Gastroesophageal sphincter (tissue), 4 donors: ENCODE results near the gene PKP3. TPM values are rescaled to one million over a fixed set of nuclear protein-coding genes. Genes with fewer than 3 reads are reported as not detected.

ENCODE experiments used
- ATAC-seq: fragments of 150-250 bp; one replicate; pipeline ENCODE4 v1.9.1; 2016; ENCODE audit warnings: mild to moderate bottlenecking, moderate library complexity
- H3K27ac ChIP-seq, 4 donors: fragments of 200-600 bp; sonication (generic) in 3 of 4; 1 replicate in 3 of 4; 2 replicates in 1 of 4; pipeline ENCODE4 v1.5.1; 2016 to 2019
- H3K27me3 ChIP-seq: fragments of 200-600 bp; sonication (generic); one replicate; pipeline ENCODE4 v1.5.1; 2019
- H3K36me3 ChIP-seq, 2 donors: fragments of 200-600 bp; sonication (generic); one replicate each; pipeline ENCODE4 v1.5.1; 2019; ENCODE audit warnings: control low read depth in 1 of 2
- H3K4me1 ChIP-seq, 3 donors: fragments of 200-600 bp; sonication (generic); 1 replicate in 2 of 3; 2 replicates in 1 of 3; pipeline ENCODE4 v1.5.1; 2016 to 2019; ENCODE audit warnings: control low read depth in 2 of 3
- H3K4me3 ChIP-seq, 2 donors: fragments of 200-600 bp; sonication (generic); one replicate each; pipeline ENCODE4 v1.5.1; 2019; ENCODE audit warnings: mild to moderate bottlenecking in 1 of 2, moderate library complexity in 1 of 2
- H3K9me3 ChIP-seq, 3 donors: fragments of 200-600 bp; sonication (generic); one replicate each; pipeline ENCODE4 v1.5.1; 2017 to 2019; ENCODE audit warnings: control low read depth in 2 of 3
- CTCF ChIP-seq, 4 experiments: fragments of 200-600 bp in 2 of 4; fragments of 450-650 bp in 2 of 4; sonication (generic) in 1 of 4; IDR thresholded peaks; one replicate each; pipeline ENCODE4 v1.5.1; 2017 to 2019; ENCODE audit warnings: antibody characterized with exemption in 4 of 4, mild to moderate bottlenecking in 2 of 4, moderate library complexity in 2 of 4
- EP300 ChIP-seq: sonication (generic); formaldehyde crosslinking; IDR thresholded peaks from one replicate; pipeline ENCODE4 v1.6.1; 2017; ENCODE audit warnings: antibody characterized with exemption, mild to moderate bottlenecking
- POLR2A ChIP-seq, 2 donors: fragments of 450-650 bp; IDR thresholded peaks; one replicate each; pipeline ENCODE4 v1.6.1; 2017; ENCODE audit warnings: antibody characterized with exemption in 2 of 2, mild to moderate bottlenecking in 2 of 2, moderate library complexity in 1 of 2
- POLR2AphosphoS5 ChIP-seq: sonication (generic); formaldehyde crosslinking; IDR thresholded peaks from one replicate; pipeline ENCODE4 v1.6.1; 2017; ENCODE audit warnings: antibody characterized with exemption
- WGBS, 2 donors: methylation state at CpG; one replicate each; pipeline ENCODE4 v1.1.5; 2018; ENCODE audit warnings: low coverage in 1 of 2; 5-methylcytosine and 5-hydroxymethylcytosine counted together
- total RNA-seq, 4 donors: library from RNA; depleted of rRNA; stranded (reverse); fragments of >200 nt; gene quantifications; one replicate each; pipeline ENCODE4 v1.1.0, GENCODE V29; 2016

Gene PKP3
- total RNA-seq, 4 donors from 2014 or later, result 0.67 to 14.3 (median 2.3) TPM

- no peak for TF ChIP-seq CTCF (IDR thresholded peaks at IDR 0.05)
- no peak for TF ChIP-seq POLR2AphosphoS5
- no peak for TF ChIP-seq EP300
- TF ChIP-seq POLR2A (IDR thresholded peaks at IDR 0.05), result no peak
- ATAC-seq, result no peak
- Histone ChIP-seq H3K9me3 (no peaks in the 10 kb centered on the region), H3K36me3 (no peaks in the 10 kb centered on the region), H3K27ac (peak overlapping the region in 3 of 4 donors; percentile 76 to 81 (median 78)), H3K4me3 (peak overlapping the region; percentile 5 to 54), H3K4me1 (peaks cover 0 to 25% (median 4%) of the 10 kb centered on the region in 3 donors), H3K27me3 (peaks cover 71% of the 10 kb centered on the region)
- 14 to 20% methylated on average over 1 to 7 of the region's 45 CpGs for WGBS, 2 donors
Observed at GRCh38 chr11:416051-416756, 22.2 kb downstream of the PKP3 start.

GRCh38 chr11:416757-417621 lies 23.0 kb downstream of the PKP3 start:
- TF ChIP-seq EP300 (no peak), POLR2A (IDR thresholded peaks at IDR 0.05) (peak in 1 of 2 donors; percentile 37)
- WGBS, 2 donors, result 3% methylated on average over 5 of the region's 97 CpGs; no CpG with 5 or more reads in 1 of the 2 donors
- peaks cover 0 to 25% (median 4%) of the 10 kb centered on the region in 3 donors for H3K4me1 ChIP-seq
- peak; percentile 56 for ATAC-seq
- H3K27ac ChIP-seq, result peak overlapping the region in 3 of 4 donors; percentile 76 to 81 (median 78)
- no peaks in the 10 kb centered on the region for H3K9me3 ChIP-seq
- H3K4me3 ChIP-seq, result peak overlapping the region; percentile 5 to 54
- H3K27me3 ChIP-seq, result peaks cover 71% of the 10 kb centered on the region
- no peaks in the 10 kb centered on the region for H3K36me3 ChIP-seq

- WGBS, 2 donors, result 4 to 80% methylated on average over 1 to 7 of the region's 19 CpGs
- Histone ChIP-seq H3K4me1 (peaks cover 0 to 25% (median 4%) of the 10 kb centered on the region in 3 donors), H3K9me3 (no peaks in the 10 kb centered on the region), H3K36me3 (no peaks in the 10 kb centered on the region), H3K27me3 (peaks cover 73% of the 10 kb centered on the region), H3K4me3 (peak overlapping the region in 1 of 2 donors; percentile 54), H3K27ac (peak overlapping the region in 1 of 4 donors; percentile 81)
- TF ChIP-seq EP300, result no peak
- TF ChIP-seq POLR2AphosphoS5, result no peak
- no peak for TF ChIP-seq POLR2A (IDR thresholded peaks at IDR 0.05)
- no peak for TF ChIP-seq CTCF (IDR thresholded peaks at IDR 0.05)
- ATAC-seq, result no peak
Observed at GRCh38 chr11:417652-418342, 23.8 kb downstream of the PKP3 start.

- Histone ChIP-seq H3K4me1 (peaks cover 0 to 25% (median 4%) of the 10 kb centered on the region in 3 donors), H3K9me3 (no peaks in the 10 kb centered on the region), H3K36me3 (no peaks in the 10 kb centered on the region), H3K27ac (no peak overlapping the region), H3K27me3 (peaks cover 81% of the 10 kb centered on the region), H3K4me3 (no peak overlapping the region)
- ATAC-seq, result no peak
- no peak for TF ChIP-seq POLR2AphosphoS5
- 63 to 84% methylated on average over 6 to 13 of the region's 30 CpGs for WGBS, 2 donors
Observed at GRCh38 chr11:418343-419247, 24.6 kb downstream of the PKP3 start.

GRCh38 chr11:419248-420005 lies 25.4 kb downstream of the PKP3 start:
- Histone ChIP-seq H3K4me3 (no peak overlapping the region), H3K4me1 (peaks cover 0 to 25% (median 4%) of the 10 kb centered on the region in 3 donors), H3K36me3 (no peaks in the 10 kb centered on the region), H3K9me3 (no peaks in the 10 kb centered on the region), H3K27ac (no peak overlapping the region), H3K27me3 (peaks cover 87% of the 10 kb centered on the region)
- no peak for TF ChIP-seq POLR2A (IDR thresholded peaks at IDR 0.05)
- no peak for TF ChIP-seq EP300
- no peak for TF ChIP-seq POLR2AphosphoS5
- TF ChIP-seq CTCF (IDR thresholded peaks at IDR 0.05), result no peak
- 14 to 50% methylated on average over 1 of the region's 20 CpGs for WGBS, 2 donors
- no peak for ATAC-seq
